ENCODE results near the gene D2HGDH. TPM values are rescaled to one million over a fixed set of nuclear protein-coding genes. Genes with fewer than 3 reads are reported as not detected.

The D2HGDH gene
- total and polyA plus RNA-seq, 2 of the 8 experiments (the other 6 are each of a cell fraction or from before 2014, with no cell fraction given): 3.4 to 8.1 TPM

DNA sequence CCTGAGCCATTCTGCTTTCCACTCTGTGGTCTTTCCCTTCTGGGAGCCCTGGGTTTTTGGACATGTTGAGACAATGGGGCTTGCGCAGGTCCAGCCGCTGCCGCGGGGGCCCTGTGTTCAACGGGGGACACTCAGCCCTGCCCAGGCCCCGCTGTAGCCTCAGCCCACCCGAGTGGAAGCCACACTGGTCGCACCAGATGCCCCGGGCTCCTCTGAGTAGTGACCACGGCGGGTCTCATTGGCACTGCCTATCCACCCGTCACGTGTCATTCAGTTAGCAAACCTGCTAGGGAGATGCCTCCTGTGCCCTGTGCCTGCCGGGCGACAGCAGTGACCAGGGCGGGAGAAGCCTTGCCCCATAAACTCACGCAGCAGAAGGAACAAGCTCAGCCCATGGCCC, 19.1 kb downstream of the D2HGDH start:
- H3K56ac ChIP-seq (replicated peaks; ENCODE audit: insufficient read length, low read depth, low read length): no peak overlapping the region
- no peak overlapping the region; the same call in 1 of the 2 replicates for H3K18ac ChIP-seq (ENCODE audit: extremely low read depth, low read length)
- ChIA-PET CTCF (ENCODE audit: partially characterized antibody) (no interaction called here), POLR2A (ENCODE audit: partially characterized antibody) (no interaction called here)
- no peak overlapping the region for H3K9ac ChIP-seq (replicated peaks in 1 of 4; ENCODE audit: extremely low read depth in 1 of 4, low read depth in 3 of 4, low read length in 3 of 4)
- H4K5ac ChIP-seq (ENCODE audit: insufficient read length, low read depth, low read length): no peak overlapping the region
- no peak overlapping the region for H3K14ac ChIP-seq (ENCODE audit: insufficient read length)
- no peak overlapping the region for H2BK20ac ChIP-seq (ENCODE audit: low read length)
- no peak overlapping the region for H2BK15ac ChIP-seq (ENCODE audit: low read length)
- no peak overlapping the region for H3K4ac ChIP-seq (replicated peaks; ENCODE audit: insufficient read length, low read depth, low read length)
- H3K36me3 ChIP-seq (ENCODE audit: control insufficient read depth in 2 of 4, insufficient read depth in 4 of 4, low read length in 3 of 4): no peaks in the 10 kb centered on the region; a peak in 2 of 8 replicates
- no peaks in the 10 kb centered on the region for H3K27me3 ChIP-seq (replicated peaks in 1 of 4; ENCODE audit: control insufficient read depth in 3 of 4, extremely low read depth in 1 of 4, insufficient read depth in 3 of 4, low read length in 3 of 4)
- no peak for FAIRE-seq
- no peak overlapping the region for H3K23ac ChIP-seq (ENCODE audit: insufficient read length)
- H3K4me1 ChIP-seq (replicated peaks in 1 of 4; ENCODE audit: control insufficient read depth in 3 of 4, insufficient read depth in 4 of 4, low read length in 3 of 4): no peaks in the 10 kb centered on the region
- peaks cover 0 to 6% of the 10 kb centered on the region in 2 experiments for H4K20me1 ChIP-seq (replicated peaks in 1 of 2; ENCODE audit: control insufficient read depth in 1 of 2, insufficient read depth in 2 of 2, low read length in 2 of 2)
- H2AK5ac ChIP-seq (ENCODE audit: low read depth, low read length): no peak overlapping the region
- peak overlapping the region; percentile 40 for H4K91ac ChIP-seq (replicated peaks; ENCODE audit: insufficient read length, low read length)
- no peak overlapping the region for H2AFZ ChIP-seq (ENCODE audit: low read length)
- no peak for DNase-seq (ENCODE audit: low read depth in 1 of 2, low spot score in 2 of 2)
- H3K4me2 ChIP-seq (ENCODE audit: insufficient read depth in 1 of 2, low read depth in 2 of 2, low read length in 2 of 2): no peak overlapping the region
- H3K9me3 ChIP-seq (ENCODE audit: insufficient read depth in 2 of 2, low read depth in 1 of 2, low read length in 1 of 2): no peaks in the 10 kb centered on the region
- H3K79me1 ChIP-seq (ENCODE audit: low read depth, low read length): no peaks in the 10 kb centered on the region
- no peaks in the 10 kb centered on the region for H3K23me2 ChIP-seq (ENCODE audit: low read depth, low read length)
- H2BK120ac ChIP-seq (replicated peaks; ENCODE audit: low read depth, low read length): no peak overlapping the region
- H3K4me3 ChIP-seq (ENCODE audit: extremely low read depth in 1 of 4, insufficient read depth in 2 of 4, low read depth in 3 of 4, low read length in 4 of 4): no peak overlapping the region
- 92% methylated on average over 17 of the region's 17 CpGs; no CpG with 5 or more reads in 1 of the 2 experiments for WGBS, 2 experiments (ENCODE audit: extremely low coverage in 1 of 2, insufficient coverage in 1 of 2, insufficient read length in 1 of 2, insufficient replicate concordance in 2 of 2, low coverage in 1 of 2, low lambda C conversion rate in 2 of 2, missing lambda C conversion rate in 1 of 2)
- no peak overlapping the region for H4K8ac ChIP-seq (ENCODE audit: extremely low read depth, insufficient read depth, low read length)
- H2BK12ac ChIP-seq (ENCODE audit: low read depth, low read length): no peak overlapping the region
- H2BK5ac ChIP-seq (ENCODE audit: low read depth, low read length): peak overlapping the region; percentile 71; the same call in 1 of the 2 replicates
- peak overlapping the region; percentile 58 for H3K27ac ChIP-seq (ENCODE audit: low read depth, low read length)
- TF ChIP-seq KDM5A (IDR thresholded peaks at IDR 0.05; ENCODE audit: low read length): no peak
- TF ChIP-seq TBP (IDR thresholded peaks at IDR 0.05; ENCODE audit: low read depth, low read length): no peak
- no peak for TF ChIP-seq GTF2F1 (IDR thresholded peaks at IDR 0.05; ENCODE audit: borderline replicate concordance, low read depth, low read length)
- no peak for TF ChIP-seq CBX8 (IDR thresholded peaks at IDR 0.05; ENCODE audit: borderline replicate concordance, low read depth, low read length)
- TF ChIP-seq CTBP2 (IDR thresholded peaks at IDR 0.05; ENCODE audit: borderline replicate concordance, insufficient read depth, insufficient read length, low read length): no peak
- no peak for TF ChIP-seq SP2 (IDR thresholded peaks at IDR 0.05; ENCODE audit: low read length)
- no peak for TF ChIP-seq SAP30 (IDR thresholded peaks at IDR 0.05; ENCODE audit: insufficient read depth, insufficient replicate concordance, low read length)
- no peaks in the 10 kb centered on the region for H3K79me2 ChIP-seq (ENCODE audit: control insufficient read depth in 1 of 2, insufficient read depth in 2 of 2, low read length in 2 of 2)
